IMR-90 (cell line): ENCODE results near the gene MBTPS1. TPM values are rescaled to one million over a fixed set of nuclear protein-coding genes. Genes with fewer than 3 reads are reported as not detected.

Experiments used
- ATAC-seq: fragments of 200-7000 bp; cut with Tn5 transposase; 2 replicates; pipeline ENCODE4 v1.9.1; 2020; ENCODE audit warnings: low read depth, mild to moderate bottlenecking, moderate library complexity
- BruUV-seq: library from RNA; stranded (reverse); fragments of 400-500 nt; replicated peaks from 2 replicates; lab custom pipeline; 2021; lab: Mats Ljungman, UMichigan
- CTCF ChIA-PET: fragments of 300-600 bp; formaldehyde crosslinking; extraction: SDS; loops from one replicate; lab custom pipeline; 2021; ENCODE audit warnings: antibody characterized with exemption; lab: Yijun Ruan, JAX
- POLR2A ChIA-PET: fragments of 300-600 bp; sonication (Branson Sonifier 250); formaldehyde crosslinking; loops from one replicate; lab custom pipeline; 2022; ENCODE audit warnings: antibody characterized with exemption; ENCODE audit not compliant: unreplicated experiment; lab: Charles Lee
- DNase-seq: peaks from one replicate; pipeline ENCODE4 v3.0.0; 2013
- H2AFZ ChIP-seq: replicated peaks from 2 replicates; pipeline ENCODE3; 2013; ENCODE audit warnings: low read length, mild to moderate bottlenecking; ENCODE audit not compliant: poor library complexity
- H2AK5ac ChIP-seq: 2 replicates; pipeline ENCODE4 v1.6.1; 2013; ENCODE audit warnings: low read depth, low read length, inconsistent platforms
- H2AK9ac ChIP-seq: replicated peaks from 2 replicates; pipeline ENCODE3; 2013; ENCODE audit warnings: mild to moderate bottlenecking, low read depth, low read length, moderate library complexity; ENCODE audit not compliant: poor library complexity
- H2BK120ac ChIP-seq: 2 replicates; pipeline ENCODE4 v1.6.1; 2013; ENCODE audit warnings: low read depth, low read length, inconsistent platforms
- H2BK15ac ChIP-seq: 3 replicates; pipeline ENCODE4 v1.6.1; 2013; ENCODE audit warnings: low read depth, low read length, inconsistent platforms
- H2BK20ac ChIP-seq: 2 replicates; pipeline ENCODE4 v1.6.1; 2013; ENCODE audit warnings: low read depth, mild to moderate bottlenecking, inconsistent platforms, low read length, moderate library complexity
- H2BK5ac ChIP-seq: 2 replicates; pipeline ENCODE4 v1.6.1; 2013; ENCODE audit warnings: mild to moderate bottlenecking, low read depth, low read length, inconsistent platforms; ENCODE audit not compliant: poor library complexity, severe bottlenecking
- H3K14ac ChIP-seq: replicated peaks from 2 replicates; pipeline ENCODE4 v1.6.1; 2013; ENCODE audit warnings: low read depth, low read length, inconsistent platforms
- H3K18ac ChIP-seq: 2 replicates; pipeline ENCODE4 v1.6.1; 2013; ENCODE audit warnings: low read depth, low read length, control low read depth
- H3K23ac ChIP-seq: 2 replicates; pipeline ENCODE4 v1.6.1; 2013; ENCODE audit warnings: low read depth, low read length, inconsistent platforms
- H3K27ac ChIP-seq: 2 replicates; pipeline ENCODE4 v1.5.1; 2013; ENCODE audit warnings: mild to moderate bottlenecking, control low read depth, low read length; ENCODE audit not compliant: insufficient read depth
- H3K27me3 ChIP-seq: 2 replicates; pipeline ENCODE4 v1.6.1; 2013; ENCODE audit warnings: low read length; ENCODE audit not compliant: control insufficient read depth, insufficient read depth
- H3K36me3 ChIP-seq: 2 replicates; pipeline ENCODE4 v1.6.1; 2013; ENCODE audit warnings: low read length, mixed read lengths; ENCODE audit not compliant: control insufficient read depth, insufficient read depth
- H3K4ac ChIP-seq: 2 replicates; pipeline ENCODE4 v1.6.1; 2013; ENCODE audit warnings: low read depth, low read length, inconsistent platforms
- H3K4me1 ChIP-seq: 2 replicates; pipeline ENCODE4 v1.6.1; 2013; ENCODE audit warnings: low read length, mixed read lengths; ENCODE audit not compliant: control insufficient read depth, insufficient read depth
- H3K4me2 ChIP-seq: 2 replicates; pipeline ENCODE4 v1.6.1; 2013; ENCODE audit warnings: low read depth, mild to moderate bottlenecking, control low read depth, low read length, moderate library complexity
- H3K4me3 ChIP-seq: 2 replicates; pipeline ENCODE4 v1.5.1; 2013; ENCODE audit warnings: low read depth, mild to moderate bottlenecking, control low read depth, low read length, moderate library complexity; ENCODE audit not compliant: insufficient read depth
- H3K56ac ChIP-seq: 2 replicates; pipeline ENCODE4 v1.6.1; 2013; ENCODE audit warnings: low read length, inconsistent platforms; ENCODE audit not compliant: insufficient read depth; ENCODE audit errors: extremely low read depth
- H3K79me1 ChIP-seq, 2 experiments: 2 replicates each; pipeline ENCODE4 v1.6.1; 2013; ENCODE audit warnings: low read length in 2 of 2, inconsistent platforms in 1 of 2, low read depth in 1 of 2
- H3K9ac ChIP-seq: 2 replicates; pipeline ENCODE4 v1.6.1; 2013; ENCODE audit warnings: low read depth, low read length, control low read depth
- H3K9me1 ChIP-seq: 2 replicates; pipeline ENCODE4 v1.6.1; 2013; ENCODE audit warnings: low read length, inconsistent platforms; ENCODE audit not compliant: insufficient read depth
- H3K9me3 ChIP-seq: 2 replicates; pipeline ENCODE4 v1.6.1; 2013; ENCODE audit warnings: low read length; ENCODE audit not compliant: control insufficient read depth, insufficient read depth
- H4K20me1 ChIP-seq: 2 replicates; pipeline ENCODE4 v1.6.1; 2013; ENCODE audit warnings: low read length, inconsistent platforms; ENCODE audit not compliant: insufficient read depth
- H4K5ac ChIP-seq: 2 replicates; pipeline ENCODE4 v1.6.1; 2013; ENCODE audit warnings: mild to moderate bottlenecking, low read depth, low read length, control low read depth
- H4K8ac ChIP-seq, 2 experiments: 2 replicates each; pipeline ENCODE4 v1.6.1; 2013; ENCODE audit warnings: low read depth in 2 of 2, low read length in 2 of 2, control low read depth in 1 of 2, inconsistent platforms in 1 of 2
- H4K91ac ChIP-seq: 2 replicates; pipeline ENCODE4 v1.6.1; 2013; ENCODE audit warnings: low read depth, low read length, inconsistent platforms; ENCODE audit not compliant: insufficient read depth
- CEBPB ChIP-seq: IDR thresholded peaks from 2 replicates; pipeline ENCODE4 v1.6.1; 2012; ENCODE audit warnings: low read depth, low read length, improper control_type of control experiment
- CHD1 ChIP-seq: IDR thresholded peaks from 2 replicates; pipeline ENCODE4 v1.6.1; 2012; ENCODE audit warnings: low read depth, low read length, improper control_type of control experiment
- ELK1 ChIP-seq: fragments of 150-350 bp; IDR thresholded peaks from 2 replicates; pipeline ENCODE4 v1.6.1; 2016; ENCODE audit warnings: low read depth, mild to moderate bottlenecking, low read length, moderate library complexity, borderline replicate concordance
- FOS ChIP-seq: fragments of 150-350 bp; IDR thresholded peaks from 2 replicates; pipeline ENCODE4 v1.6.1; 2016; ENCODE audit warnings: low read depth, low read length
- MAFK ChIP-seq: IDR thresholded peaks from 2 replicates; pipeline ENCODE4 v1.6.1; 2012; ENCODE audit warnings: low read depth, low read length, improper control_type of control experiment
- MAZ ChIP-seq: IDR thresholded peaks from 2 replicates; pipeline ENCODE4 v1.6.1; 2012; ENCODE audit warnings: low read depth, mild to moderate bottlenecking, low read length, improper control_type of control experiment, moderate library complexity, borderline replicate concordance
- NFE2L2 ChIP-seq: fragments of 150-350 bp; IDR thresholded peaks from 2 replicates; pipeline ENCODE4 v1.6.1; 2016; ENCODE audit warnings: low read depth, mild to moderate bottlenecking, low read length
- RAD21 ChIP-seq: IDR thresholded peaks from 2 replicates; pipeline ENCODE4 v1.6.1; 2012; ENCODE audit warnings: low read length, improper control_type of control experiment
- RCOR1 ChIP-seq: IDR thresholded peaks from 2 replicates; pipeline ENCODE4 v1.6.1; 2012; ENCODE audit warnings: mild to moderate bottlenecking, low read length, improper control_type of control experiment; ENCODE audit not compliant: insufficient replicate concordance
- RFX5 ChIP-seq: IDR thresholded peaks from 2 replicates; pipeline ENCODE4 v1.8.0; 2012; ENCODE audit warnings: low read depth, mild to moderate bottlenecking, low read length, moderate library complexity
- WGBS, 2 experiments: methylation state at CpG; one replicate each; pipeline versions ENCODE4 v1.1.5 to v1.1.7; 2013; ENCODE audit warnings: missing lambda C conversion rate in 2 of 2; ENCODE audit not compliant: insufficient read length in 1 of 2; ENCODE audit errors: extremely low coverage in 2 of 2; 5-methylcytosine and 5-hydroxymethylcytosine counted together
- dilution Hi-C: fragments of 300-500 bp; cut with HindIII; formaldehyde crosslinking; loops from one replicate; pipeline ENCODE4 v1.14.3; 2018; ENCODE audit warnings: low sequenced_read_pairs; ENCODE audit not compliant: unreplicated experiment
- in situ Hi-C: fragments of 300-500 bp; cut with MboI; formaldehyde crosslinking; loops from 3 replicates; pipeline ENCODE4 v1.14.3; 2019; ENCODE audit warnings: low sequenced_read_pairs, inconsistent platforms, mixed read lengths
- intact Hi-C: fragments of 100-400 bp; cut with micrococcal nuclease; formaldehyde crosslinking; loops from 2 replicates; pipeline ENCODE4 v1.10.0; 2022
- polyA plus RNA-seq, 3 experiments: library from polyadenylated mRNA; depleted of rRNA; stranded (reverse); fragments of >200 nt; gene quantifications; 2 replicates each; pipeline ENCODE4 v1.2.3, GENCODE V29; 2012; ENCODE audit warnings: low replicate concordance in 1 of 3
- total RNA-seq: library from RNA; depleted of rRNA; stranded (reverse); fragments of >200 nt; gene quantifications from 2 replicates; pipeline ENCODE4 v1.2.3, GENCODE V29; 2012
- TF ChIP-seq, protein P1 (sequence below): fragments of 150-350 bp; IDR thresholded peaks from 2 replicates; pipeline ENCODE4 v1.6.1; 2017; ENCODE audit warnings: mild to moderate bottlenecking, antibody characterized with exemption, low read length, low read depth
- TF ChIP-seq, protein P2 (sequence below): conservative IDR thresholded peaks from 2 replicates; pipeline ENCODE4 v1.5.1; 2012; ENCODE audit warnings: mild to moderate bottlenecking, low read depth, low read length, improper control_type of control experiment

MBTPS1 gene
- total and polyA plus RNA-seq, 2 of the 4 experiments (the other 2 are of a cell fraction) = 59.0 to 70.4 TPM

DNA sequence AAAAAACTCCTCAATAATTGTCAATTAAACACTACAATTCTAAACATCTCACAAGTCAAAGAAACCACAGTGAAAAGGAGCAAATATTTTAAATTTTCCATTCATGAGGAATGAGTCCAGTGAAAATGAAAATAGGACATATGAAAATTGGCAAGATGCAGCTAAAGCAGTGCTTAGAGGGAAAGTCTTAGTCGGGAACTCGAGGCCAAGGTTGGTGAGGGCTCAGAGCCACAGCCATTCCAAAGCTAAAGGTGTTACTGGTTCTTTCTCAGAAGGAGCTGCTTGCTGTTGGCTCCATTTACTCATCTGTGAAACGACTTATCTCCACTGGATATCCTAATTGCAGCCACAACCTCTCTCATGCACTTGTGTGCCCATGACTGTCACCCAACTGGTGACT lies 80.6 kb downstream of the MBTPS1 start:
- CTCF ChIA-PET = no interaction called here
- H3K18ac ChIP-seq = no peak overlapping the region
- no peaks in the 10 kb centered on the region for H3K79me1 ChIP-seq
- no peak overlapping the region for H4K91ac ChIP-seq
- H2BK5ac ChIP-seq = no peak overlapping the region
- no peak overlapping the region for H3K56ac ChIP-seq
- H3K9me1 ChIP-seq = no peaks in the 10 kb centered on the region
- no peak overlapping the region for H4K5ac ChIP-seq
- H3K4me1 ChIP-seq = no peaks in the 10 kb centered on the region
- no peak overlapping the region for H2BK15ac ChIP-seq
- dilution Hi-C loops = no loop called here
- intact Hi-C loops = no loop called here
- 58% methylated on average over 2 of the region's 3 CpGs; no CpG with 5 or more reads in 1 of the 2 experiments for whole genome bisulfite sequencing, 2 experiments
- H3K36me3 ChIP-seq = no peaks in the 10 kb centered on the region
- no peak overlapping the region for H3K23ac ChIP-seq
- BruUV-seq = no TSS peak
- H2AK5ac ChIP-seq = no peak overlapping the region
- H3K27me3 ChIP-seq = peaks cover 55% of the 10 kb centered on the region
- no peak for TF ChIP-seq RCOR1
- no peak for TF ChIP-seq MAFK
- TF ChIP-seq, protein P1, sequence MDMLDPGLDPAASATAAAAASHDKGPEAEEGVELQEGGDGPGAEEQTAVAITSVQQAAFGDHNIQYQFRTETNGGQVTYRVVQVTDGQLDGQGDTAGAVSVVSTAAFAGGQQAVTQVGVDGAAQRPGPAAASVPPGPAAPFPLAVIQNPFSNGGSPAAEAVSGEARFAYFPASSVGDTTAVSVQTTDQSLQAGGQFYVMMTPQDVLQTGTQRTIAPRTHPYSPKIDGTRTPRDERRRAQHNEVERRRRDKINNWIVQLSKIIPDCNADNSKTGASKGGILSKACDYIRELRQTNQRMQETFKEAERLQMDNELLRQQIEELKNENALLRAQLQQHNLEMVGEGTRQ = no peak
- TF ChIP-seq, protein P2, sequence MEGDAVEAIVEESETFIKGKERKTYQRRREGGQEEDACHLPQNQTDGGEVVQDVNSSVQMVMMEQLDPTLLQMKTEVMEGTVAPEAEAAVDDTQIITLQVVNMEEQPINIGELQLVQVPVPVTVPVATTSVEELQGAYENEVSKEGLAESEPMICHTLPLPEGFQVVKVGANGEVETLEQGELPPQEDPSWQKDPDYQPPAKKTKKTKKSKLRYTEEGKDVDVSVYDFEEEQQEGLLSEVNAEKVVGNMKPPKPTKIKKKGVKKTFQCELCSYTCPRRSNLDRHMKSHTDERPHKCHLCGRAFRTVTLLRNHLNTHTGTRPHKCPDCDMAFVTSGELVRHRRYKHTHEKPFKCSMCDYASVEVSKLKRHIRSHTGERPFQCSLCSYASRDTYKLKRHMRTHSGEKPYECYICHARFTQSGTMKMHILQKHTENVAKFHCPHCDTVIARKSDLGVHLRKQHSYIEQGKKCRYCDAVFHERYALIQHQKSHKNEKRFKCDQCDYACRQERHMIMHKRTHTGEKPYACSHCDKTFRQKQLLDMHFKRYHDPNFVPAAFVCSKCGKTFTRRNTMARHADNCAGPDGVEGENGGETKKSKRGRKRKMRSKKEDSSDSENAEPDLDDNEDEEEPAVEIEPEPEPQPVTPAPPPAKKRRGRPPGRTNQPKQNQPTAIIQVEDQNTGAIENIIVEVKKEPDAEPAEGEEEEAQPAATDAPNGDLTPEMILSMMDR = no peak
- no peak for TF ChIP-seq FOS
- TF ChIP-seq CEBPB = no peak
- no peak for TF ChIP-seq RFX5
- no peak for TF ChIP-seq NFE2L2
- no peak for TF ChIP-seq MAZ
- no peak for TF ChIP-seq CHD1
- TF ChIP-seq ELK1 = no peak
- no peak for TF ChIP-seq RAD21
- no peak overlapping the region for H3K27ac ChIP-seq
- H4K8ac ChIP-seq = no peak overlapping the region
- no peak overlapping the region for H2AK9ac ChIP-seq
- DNase-seq = no peak
- ATAC-seq = no peak
- no peak overlapping the region for H3K4me3 ChIP-seq
- H3K9ac ChIP-seq = no peak overlapping the region
- POLR2A ChIA-PET = no interaction called here
- no peaks in the 10 kb centered on the region for H4K20me1 ChIP-seq
- H3K9me3 ChIP-seq = peaks cover 13% of the 10 kb centered on the region
- no peak overlapping the region for H3K4me2 ChIP-seq
- no peak overlapping the region for H2AFZ ChIP-seq
- H2BK20ac ChIP-seq = no peak overlapping the region
- no peak overlapping the region for H3K4ac ChIP-seq
- in situ Hi-C loops = no loop called here
- no peak overlapping the region for H2BK120ac ChIP-seq
- H3K14ac ChIP-seq = no peak overlapping the region
